Measurements from ENCODE around the gene LPIN1.
"Not testable (repeated sequence)": the region's sequence is repeated elsewhere in the genome, so short reads cannot be mapped to it uniquely, and the experiment has no call there.

The LPIN1 gene

GRCh38 chr2:11839916-11840315 lies 93.5 kb downstream of the LPIN1 start:
- TF ChIP-seq CTCF (IDR thresholded peaks at IDR 0.05; ENCODE audit: low read depth, low read length, missing control alignments): no peak
- no peak for DNase-seq (ENCODE audit: extremely low read depth, low read depth)
- no peak overlapping the region for H3K4me3 ChIP-seq (replicated peaks; ENCODE audit: low read depth, low read length)

GRCh38 chr2:11842336-11842735 lies 95.9 kb downstream of the LPIN1 start:
- no peak for TF ChIP-seq CTCF (IDR thresholded peaks at IDR 0.05; ENCODE audit: low read depth, low read length, missing control alignments)
- H3K4me3 ChIP-seq (replicated peaks; ENCODE audit: low read depth, low read length): no peak overlapping the region
- no peak for DNase-seq (ENCODE audit: extremely low read depth, low read depth)

- not testable (repeated sequence) for DNase-seq (ENCODE audit: extremely low read depth, low read depth); H3K4me3 ChIP-seq (replicated peaks; ENCODE audit: low read depth, low read length)
These were observed 98.4 kb downstream of the LPIN1 start for GRCh38 chr2:11844798-11845197.

GRCh38 chr2:11847935-11848334 lies 101.5 kb downstream of the LPIN1 start:
- DNase-seq (ENCODE audit: extremely low read depth, low read depth); H3K4me3 ChIP-seq (replicated peaks; ENCODE audit: low read depth, low read length): not testable (repeated sequence)

- DNase-seq (ENCODE audit: extremely low read depth, low read depth): no peak
- no peak for TF ChIP-seq CTCF (IDR thresholded peaks at IDR 0.05; ENCODE audit: low read depth, low read length, missing control alignments)
- no peak overlapping the region for H3K4me3 ChIP-seq (replicated peaks; ENCODE audit: low read depth, low read length)
These were observed 103.7 kb downstream of the LPIN1 start for GRCh38 chr2:11850082-11850481.

- no peak for TF ChIP-seq CTCF (IDR thresholded peaks at IDR 0.05; ENCODE audit: low read depth, low read length, missing control alignments)
- H3K4me3 ChIP-seq (replicated peaks; ENCODE audit: low read depth, low read length): no peak overlapping the region
- DNase-seq (ENCODE audit: extremely low read depth, low read depth): no peak
These were observed 106.2 kb downstream of the LPIN1 start for GRCh38 chr2:11852526-11853196.

GRCh38 chr2:11853197-11853588 lies 106.8 kb downstream of the LPIN1 start:
- no peak for TF ChIP-seq CTCF (IDR thresholded peaks at IDR 0.05; ENCODE audit: low read depth, low read length, missing control alignments)
- DNase-seq (ENCODE audit: extremely low read depth, low read depth): no peak
- H3K4me3 ChIP-seq (replicated peaks; ENCODE audit: low read depth, low read length): no peak overlapping the region

- TF ChIP-seq CTCF (IDR thresholded peaks at IDR 0.05; ENCODE audit: low read depth, low read length, missing control alignments): no peak
- no peak overlapping the region for H3K4me3 ChIP-seq (replicated peaks; ENCODE audit: low read depth, low read length)
- DNase-seq (ENCODE audit: extremely low read depth, low read depth): no peak
These were observed 108.8 kb downstream of the LPIN1 start for GRCh38 chr2:11855064-11855760.
